Measurements from ENCODE around the gene CIBAR2.
"Not testable (repeated sequence)": the region's sequence is repeated elsewhere in the genome, so short reads cannot be mapped to it uniquely, and the experiment has no call there.

Gene CIBAR2

GRCh38 chr16:85054948-85055492 is 57.3 kb downstream of the CIBAR2 start:
- no peak for TF ChIP-seq CTCF (IDR thresholded peaks at IDR 0.05; ENCODE audit: low read depth, low read length, missing control alignments)
- no peak for DNase-seq (ENCODE audit: low read depth)
- in situ Hi-C loops (cut with HindIII; ENCODE audit: low sequenced_read_pairs) = loop anchor here (5.0 kb wide), 1 partner anchor 43 kb away; the partner anchor contains the start of gene ZDHHC7
- no peak overlapping the region for H3K4me3 ChIP-seq (ENCODE audit: low read depth, low read length)

GRCh38 chr16:85054321-85054720 is 58.0 kb downstream of the CIBAR2 start:
- H3K4me3 ChIP-seq (ENCODE audit: low read depth, low read length); DNase-seq (ENCODE audit: low read depth): not testable (repeated sequence)
- in situ Hi-C loops (cut with HindIII; ENCODE audit: low sequenced_read_pairs) = loop anchor here (5.0 kb wide), 1 partner anchor 42 kb away; the partner anchor contains the start of gene ZDHHC7

GRCh38 chr16:85052536-85052935 is 59.7 kb downstream of the CIBAR2 start:
- in situ Hi-C loops (cut with HindIII; ENCODE audit: low sequenced_read_pairs) = loop anchor here (5.0 kb wide), 1 partner anchor 40 kb away; the partner anchor contains the start of gene ZDHHC7
- H3K4me3 ChIP-seq (ENCODE audit: low read depth, low read length) = no peak overlapping the region
- peak; percentile 49 for DNase-seq (ENCODE audit: low read depth)
- TF ChIP-seq CTCF (IDR thresholded peaks at IDR 0.05; ENCODE audit: low read depth, low read length, missing control alignments) = no peak

GRCh38 chr16:85051683-85052082 is 60.6 kb downstream of the CIBAR2 start:
- TF ChIP-seq CTCF (IDR thresholded peaks at IDR 0.05; ENCODE audit: low read depth, low read length, missing control alignments) = no peak
- H3K4me3 ChIP-seq (ENCODE audit: low read depth, low read length) = no peak overlapping the region
- no peak for DNase-seq (ENCODE audit: low read depth)
- in situ Hi-C loops (cut with HindIII; ENCODE audit: low sequenced_read_pairs) = loop anchor here (5.0 kb wide), 1 partner anchor 39 kb away; the partner anchor contains the start of gene ZDHHC7

GRCh38 chr16:85051067-85051581 is 61.1 kb downstream of the CIBAR2 start:
- TF ChIP-seq CTCF (IDR thresholded peaks at IDR 0.05; ENCODE audit: low read depth, low read length, missing control alignments) = no peak
- H3K4me3 ChIP-seq (ENCODE audit: low read depth, low read length) = no peak overlapping the region
- no peak for DNase-seq (ENCODE audit: low read depth)
- in situ Hi-C loops (cut with HindIII; ENCODE audit: low sequenced_read_pairs) = loop anchor here (5.0 kb wide), 1 partner anchor 39 kb away; the partner anchor contains the start of gene ZDHHC7

GRCh38 chr16:85049706-85050305 is 62.5 kb downstream of the CIBAR2 start:
- no peak for DNase-seq (ENCODE audit: low read depth)
- in situ Hi-C loops (cut with HindIII; ENCODE audit: low sequenced_read_pairs) = loop anchor here (5.0 kb wide), 1 partner anchor 38 kb away; the partner anchor contains the start of gene ZDHHC7
- no peak for TF ChIP-seq CTCF (IDR thresholded peaks at IDR 0.05; ENCODE audit: low read depth, low read length, missing control alignments)
- H3K4me3 ChIP-seq (ENCODE audit: low read depth, low read length) = no peak overlapping the region
